Liver (tissue), 9 donors: Measurements from ENCODE around the gene UBA52. TPM values are rescaled to one million over a fixed set of nuclear protein-coding genes. Genes with fewer than 3 reads are reported as not detected.

ENCODE experiments used
- DNase-seq: peaks from one replicate; pipeline ENCODE4 v3.0.0-alpha.2; 2017; ENCODE audit warnings: low spot score
- H3K27ac ChIP-seq, 2 donors: one replicate each; pipeline ENCODE4 v1.7.0; 2013; ENCODE audit warnings: inconsistent platforms in 2 of 2, low read length in 2 of 2, control low read depth in 1 of 2, low read depth in 1 of 2, mild to moderate bottlenecking in 1 of 2
- H3K27me3 ChIP-seq, 4 donors: one replicate each; pipeline versions ENCODE4 v1.6.1 to v1.7.0; 2013; ENCODE audit warnings: low read length in 3 of 4, inconsistent platforms in 1 of 4, mild to moderate bottlenecking in 1 of 4, moderate library complexity in 1 of 4; ENCODE audit not compliant: control insufficient read depth in 4 of 4, insufficient read depth in 4 of 4
- H3K36me3 ChIP-seq, 4 donors: one replicate each; pipeline versions ENCODE4 v1.6.1 to v1.7.0; 2013; ENCODE audit warnings: low read length in 3 of 4, mild to moderate bottlenecking in 3 of 4, low read depth in 1 of 4, moderate library complexity in 1 of 4; ENCODE audit not compliant: control insufficient read depth in 4 of 4, insufficient read depth in 3 of 4
- H3K4me1 ChIP-seq, 4 donors: one replicate each; pipeline versions ENCODE4 v1.6.1 to v1.7.0; 2013; ENCODE audit warnings: low read length in 3 of 4, mild to moderate bottlenecking in 3 of 4, moderate library complexity in 1 of 4; ENCODE audit not compliant: control insufficient read depth in 4 of 4, insufficient read depth in 4 of 4
- H3K4me3 ChIP-seq, 3 donors: one replicate each; pipeline versions ENCODE4 v1.6.1 to v1.7.0; 2013; ENCODE audit warnings: low read length in 3 of 3, control low read depth in 1 of 3, low read depth in 1 of 3, mild to moderate bottlenecking in 1 of 3
- H3K9ac ChIP-seq, 2 donors: one replicate each; pipeline ENCODE4 v1.7.0; 2013; ENCODE audit warnings: low read length in 2 of 2, mild to moderate bottlenecking in 2 of 2, moderate library complexity in 2 of 2, control low read depth in 1 of 2, low read depth in 1 of 2
- H3K9me3 ChIP-seq, 4 donors: one replicate each; pipeline versions ENCODE4 v1.6.1 to v1.7.0; 2013; ENCODE audit warnings: low read length in 3 of 4; ENCODE audit not compliant: control insufficient read depth in 4 of 4
- EGR1 ChIP-seq, 2 donors: IDR thresholded peaks; 2 replicates each; pipeline ENCODE4 v1.6.1; 2016 to 2018; ENCODE audit warnings: antibody characterized with exemption in 2 of 2, low read depth in 2 of 2
- FOXA1 ChIP-seq: IDR thresholded peaks from 2 replicates; pipeline ENCODE4 v1.6.1; 2016; ENCODE audit warnings: antibody characterized with exemption
- FOXA2 ChIP-seq: IDR thresholded peaks from 2 replicates; pipeline ENCODE4 v1.6.1; 2016; ENCODE audit warnings: antibody characterized with exemption
- GABPA ChIP-seq, 2 donors: IDR thresholded peaks in 1 of 2; conservative IDR thresholded peaks in 1 of 2; 2 replicates each; pipeline ENCODE4 v1.6.1; 2016; ENCODE audit warnings: antibody characterized with exemption in 2 of 2, mild to moderate bottlenecking in 1 of 2, moderate library complexity in 1 of 2
- HNF4A ChIP-seq, 2 donors: conservative IDR thresholded peaks; 2 replicates each; pipeline ENCODE4 v1.6.1; 2016; ENCODE audit warnings: antibody characterized with exemption in 2 of 2, mild to moderate bottlenecking in 2 of 2
- HNF4G ChIP-seq: IDR thresholded peaks from 2 replicates; pipeline ENCODE4 v1.6.1; 2016; ENCODE audit warnings: antibody characterized with exemption
- JUND ChIP-seq, 2 donors: IDR thresholded peaks; 2 replicates each; pipeline ENCODE4 v1.6.1; 2016; ENCODE audit warnings: antibody characterized with exemption in 2 of 2
- NR2F2 ChIP-seq: IDR thresholded peaks from 2 replicates; pipeline ENCODE4 v1.6.1; 2016; ENCODE audit warnings: antibody characterized with exemption
- RAD21 ChIP-seq, 2 donors: IDR thresholded peaks; 2 replicates each; pipeline ENCODE4 v1.6.1; 2016; ENCODE audit warnings: antibody characterized with exemption in 2 of 2, mild to moderate bottlenecking in 2 of 2
- RXRA ChIP-seq, 2 donors: IDR thresholded peaks; 2 replicates each; pipeline ENCODE4 v1.6.1; 2017 to 2018; ENCODE audit warnings: antibody characterized with exemption in 2 of 2, mild to moderate bottlenecking in 1 of 2
- SP1 ChIP-seq: IDR thresholded peaks from 2 replicates; pipeline ENCODE4 v1.6.1; 2018; ENCODE audit warnings: antibody characterized with exemption, mild to moderate bottlenecking
- YY1 ChIP-seq: IDR thresholded peaks from 2 replicates; pipeline ENCODE4 v1.6.1; 2016; ENCODE audit warnings: antibody characterized with exemption, mild to moderate bottlenecking
- WGBS: extraction: QIAGEN DNeasy Blood & Tissue Kit; methylation state at CpG from one replicate; pipeline ENCODE4 v1.1.7; 2013; 5-methylcytosine and 5-hydroxymethylcytosine counted together
- polyA plus RNA-seq, 2 donors: library from polyadenylated mRNA; stranded (reverse) in 1 of 2; unstranded in 1 of 2; fragments of 200-250 nt in 1 of 2; fragments of >200 nt in 1 of 2; fragmentation: Nextera tagmentation in 1 of 2; extraction: Ambion mirVana in 1 of 2; gene quantifications; one replicate each; pipeline versions ENCODE4 v1.2.1 to v1.2.3, GENCODE V29; 2013 to 2015
- total RNA-seq, 2 donors: library from RNA; depleted of rRNA; stranded (reverse); fragments of >200 nt; gene quantifications; one replicate each; pipeline ENCODE4 v1.2.3, GENCODE V29; 2014
- TF ChIP-seq, protein P1 (sequence below): IDR thresholded peaks from 2 replicates; pipeline ENCODE4 v1.6.1; 2016; ENCODE audit warnings: antibody characterized with exemption
- TF ChIP-seq, protein P2 (sequence below): IDR thresholded peaks from 2 replicates; pipeline ENCODE4 v1.6.1; 2016; ENCODE audit warnings: antibody characterized with exemption
- TF ChIP-seq, protein P3 (sequence below): fragments of 150-350 bp; IDR thresholded peaks from 2 replicates; pipeline ENCODE4 v1.5.1; 2017; ENCODE audit warnings: improper control_type of control experiment, low read depth, low read length; ENCODE audit not compliant: missing input control
- TF ChIP-seq, protein P4 (sequence below): IDR thresholded peaks from 2 replicates; pipeline ENCODE4 v1.6.1; 2016; ENCODE audit warnings: antibody characterized with exemption, mild to moderate bottlenecking
- TF ChIP-seq, protein P5 (sequence below): IDR thresholded peaks from 2 replicates; pipeline ENCODE4 v1.6.1; 2016; ENCODE audit warnings: antibody characterized with exemption
- donor health status: healthy.
- donor health status: healthy.
- donor health status: healthy.
- donor health status: healthy.
- donor health status: healthy.

UBA52 gene
- total and polyA plus RNA-seq, 4 donors = 324 to 647 (median 484) TPM

DNA sequence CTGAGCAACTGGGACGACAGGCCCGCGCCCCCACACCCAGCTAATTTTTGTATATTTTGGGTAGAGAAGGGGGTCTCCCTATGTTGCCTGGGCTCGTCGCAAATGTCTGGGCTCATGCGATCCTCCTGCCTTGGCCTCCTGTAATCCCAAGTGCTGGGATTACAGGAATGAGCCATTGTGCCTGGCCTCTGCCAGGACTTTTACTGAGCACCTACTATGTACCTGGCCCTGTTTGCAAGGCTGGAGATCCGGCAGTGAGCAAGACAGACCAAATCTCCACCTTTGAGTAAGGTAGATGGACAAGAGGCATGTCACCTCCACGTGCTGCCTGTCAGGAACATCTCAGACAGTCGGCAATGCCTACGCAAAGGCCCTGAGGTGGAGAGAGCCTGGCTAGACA is 35.2 kb upstream of the UBA52 start:
- no peak overlapping the region for H3K4me3 ChIP-seq
- no peak overlapping the region for H3K9ac ChIP-seq
- WGBS = 95% methylated on average over 10 of the region's 10 CpGs
- no peaks in the 10 kb centered on the region for H3K27me3 ChIP-seq
- peaks cover 0 to 12% (median 3%) of the 10 kb centered on the region in 4 donors for H3K4me1 ChIP-seq
- H3K9me3 ChIP-seq = no peaks in the 10 kb centered on the region
- peaks cover 6 to 44% (median 13%) of the 10 kb centered on the region in 4 donors for H3K36me3 ChIP-seq
- no peak overlapping the region for H3K27ac ChIP-seq
- TF ChIP-seq FOXA1 (no peak), YY1 (no peak), SP1 (no peak), HNF4G (no peak)
- DNase-seq = no peak

DNA sequence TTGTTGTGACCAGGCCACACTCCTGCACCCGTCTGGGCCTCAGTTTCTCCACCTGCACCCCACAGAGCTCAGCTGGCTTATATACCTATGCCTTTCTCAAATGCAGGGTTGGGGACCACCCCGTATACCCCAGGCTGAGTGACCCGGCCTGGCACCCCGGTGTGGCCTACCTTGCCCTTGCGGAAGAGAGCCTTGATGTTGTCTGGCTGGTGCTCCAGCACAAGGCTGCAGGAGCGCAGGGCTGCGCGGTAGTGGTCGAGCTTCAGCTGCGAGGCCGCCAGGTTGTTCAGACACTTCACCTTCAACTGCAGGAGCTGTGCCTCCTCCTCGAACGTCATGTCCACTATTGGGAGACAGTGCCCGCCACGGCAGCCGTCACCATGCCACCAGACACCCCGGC is 34.2 kb upstream of the UBA52 start:
- no peaks in the 10 kb centered on the region for H3K9me3 ChIP-seq
- 97% methylated on average over 17 of the region's 17 CpGs for WGBS
- no peak for DNase-seq
- peaks cover 5 to 35% (median 10%) of the 10 kb centered on the region in 4 donors for H3K36me3 ChIP-seq
- TF ChIP-seq, protein P1, sequence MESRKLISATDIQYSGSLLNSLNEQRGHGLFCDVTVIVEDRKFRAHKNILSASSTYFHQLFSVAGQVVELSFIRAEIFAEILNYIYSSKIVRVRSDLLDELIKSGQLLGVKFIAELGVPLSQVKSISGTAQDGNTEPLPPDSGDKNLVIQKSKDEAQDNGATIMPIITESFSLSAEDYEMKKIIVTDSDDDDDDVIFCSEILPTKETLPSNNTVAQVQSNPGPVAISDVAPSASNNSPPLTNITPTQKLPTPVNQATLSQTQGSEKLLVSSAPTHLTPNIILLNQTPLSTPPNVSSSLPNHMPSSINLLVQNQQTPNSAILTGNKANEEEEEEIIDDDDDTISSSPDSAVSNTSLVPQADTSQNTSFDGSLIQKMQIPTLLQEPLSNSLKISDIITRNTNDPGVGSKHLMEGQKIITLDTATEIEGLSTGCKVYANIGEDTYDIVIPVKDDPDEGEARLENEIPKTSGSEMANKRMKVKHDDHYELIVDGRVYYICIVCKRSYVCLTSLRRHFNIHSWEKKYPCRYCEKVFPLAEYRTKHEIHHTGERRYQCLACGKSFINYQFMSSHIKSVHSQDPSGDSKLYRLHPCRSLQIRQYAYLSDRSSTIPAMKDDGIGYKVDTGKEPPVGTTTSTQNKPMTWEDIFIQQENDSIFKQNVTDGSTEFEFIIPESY = no peak
- TF ChIP-seq, protein P2, sequence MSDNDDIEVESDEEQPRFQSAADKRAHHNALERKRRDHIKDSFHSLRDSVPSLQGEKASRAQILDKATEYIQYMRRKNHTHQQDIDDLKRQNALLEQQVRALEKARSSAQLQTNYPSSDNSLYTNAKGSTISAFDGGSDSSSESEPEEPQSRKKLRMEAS = no peak
- TF ChIP-seq SP1 (no peak), FOXA2 (no peak), HNF4A (conservative IDR thresholded peaks at IDR 0.05) (no peak), NR2F2 (no peak), HNF4G (no peak), FOXA1 (no peak), GABPA (IDR thresholded peaks at IDR 0.05 in 1 of 2, conservative IDR thresholded peaks at IDR 0.05 in 1 of 2) (no peak), RAD21 (IDR thresholded peaks at IDR 0.05) (no peak), RXRA (IDR thresholded peaks at IDR 0.05) (no peak), EGR1 (IDR thresholded peaks at IDR 0.05; ENCODE audit: low read depth in 2 of 2) (no peak), JUND (IDR thresholded peaks at IDR 0.05) (no peak)
- TF ChIP-seq, protein P3, sequence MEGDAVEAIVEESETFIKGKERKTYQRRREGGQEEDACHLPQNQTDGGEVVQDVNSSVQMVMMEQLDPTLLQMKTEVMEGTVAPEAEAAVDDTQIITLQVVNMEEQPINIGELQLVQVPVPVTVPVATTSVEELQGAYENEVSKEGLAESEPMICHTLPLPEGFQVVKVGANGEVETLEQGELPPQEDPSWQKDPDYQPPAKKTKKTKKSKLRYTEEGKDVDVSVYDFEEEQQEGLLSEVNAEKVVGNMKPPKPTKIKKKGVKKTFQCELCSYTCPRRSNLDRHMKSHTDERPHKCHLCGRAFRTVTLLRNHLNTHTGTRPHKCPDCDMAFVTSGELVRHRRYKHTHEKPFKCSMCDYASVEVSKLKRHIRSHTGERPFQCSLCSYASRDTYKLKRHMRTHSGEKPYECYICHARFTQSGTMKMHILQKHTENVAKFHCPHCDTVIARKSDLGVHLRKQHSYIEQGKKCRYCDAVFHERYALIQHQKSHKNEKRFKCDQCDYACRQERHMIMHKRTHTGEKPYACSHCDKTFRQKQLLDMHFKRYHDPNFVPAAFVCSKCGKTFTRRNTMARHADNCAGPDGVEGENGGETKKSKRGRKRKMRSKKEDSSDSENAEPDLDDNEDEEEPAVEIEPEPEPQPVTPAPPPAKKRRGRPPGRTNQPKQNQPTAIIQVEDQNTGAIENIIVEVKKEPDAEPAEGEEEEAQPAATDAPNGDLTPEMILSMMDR = no peak
- TF ChIP-seq, protein P4, sequence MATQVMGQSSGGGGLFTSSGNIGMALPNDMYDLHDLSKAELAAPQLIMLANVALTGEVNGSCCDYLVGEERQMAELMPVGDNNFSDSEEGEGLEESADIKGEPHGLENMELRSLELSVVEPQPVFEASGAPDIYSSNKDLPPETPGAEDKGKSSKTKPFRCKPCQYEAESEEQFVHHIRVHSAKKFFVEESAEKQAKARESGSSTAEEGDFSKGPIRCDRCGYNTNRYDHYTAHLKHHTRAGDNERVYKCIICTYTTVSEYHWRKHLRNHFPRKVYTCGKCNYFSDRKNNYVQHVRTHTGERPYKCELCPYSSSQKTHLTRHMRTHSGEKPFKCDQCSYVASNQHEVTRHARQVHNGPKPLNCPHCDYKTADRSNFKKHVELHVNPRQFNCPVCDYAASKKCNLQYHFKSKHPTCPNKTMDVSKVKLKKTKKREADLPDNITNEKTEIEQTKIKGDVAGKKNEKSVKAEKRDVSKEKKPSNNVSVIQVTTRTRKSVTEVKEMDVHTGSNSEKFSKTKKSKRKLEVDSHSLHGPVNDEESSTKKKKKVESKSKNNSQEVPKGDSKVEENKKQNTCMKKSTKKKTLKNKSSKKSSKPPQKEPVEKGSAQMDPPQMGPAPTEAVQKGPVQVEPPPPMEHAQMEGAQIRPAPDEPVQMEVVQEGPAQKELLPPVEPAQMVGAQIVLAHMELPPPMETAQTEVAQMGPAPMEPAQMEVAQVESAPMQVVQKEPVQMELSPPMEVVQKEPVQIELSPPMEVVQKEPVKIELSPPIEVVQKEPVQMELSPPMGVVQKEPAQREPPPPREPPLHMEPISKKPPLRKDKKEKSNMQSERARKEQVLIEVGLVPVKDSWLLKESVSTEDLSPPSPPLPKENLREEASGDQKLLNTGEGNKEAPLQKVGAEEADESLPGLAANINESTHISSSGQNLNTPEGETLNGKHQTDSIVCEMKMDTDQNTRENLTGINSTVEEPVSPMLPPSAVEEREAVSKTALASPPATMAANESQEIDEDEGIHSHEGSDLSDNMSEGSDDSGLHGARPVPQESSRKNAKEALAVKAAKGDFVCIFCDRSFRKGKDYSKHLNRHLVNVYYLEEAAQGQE = no peak
- TF ChIP-seq, protein P5, sequence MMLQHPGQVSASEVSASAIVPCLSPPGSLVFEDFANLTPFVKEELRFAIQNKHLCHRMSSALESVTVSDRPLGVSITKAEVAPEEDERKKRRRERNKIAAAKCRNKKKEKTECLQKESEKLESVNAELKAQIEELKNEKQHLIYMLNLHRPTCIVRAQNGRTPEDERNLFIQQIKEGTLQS = no peak
- no peak overlapping the region for H3K27ac ChIP-seq
- no peak overlapping the region for H3K9ac ChIP-seq
- H3K4me3 ChIP-seq = no peak overlapping the region
- H3K27me3 ChIP-seq = no peaks in the 10 kb centered on the region
- peaks cover 3 to 20% (median 9%) of the 10 kb centered on the region in 4 donors for H3K4me1 ChIP-seq
